Vagina (tissue), 2 donors: ENCODE measurements around the gene ADH7. TPM values are rescaled to one million over a fixed set of nuclear protein-coding genes. Genes with fewer than 3 reads are reported as not detected.

ENCODE experiments used
- DNase-seq, 2 donors: peaks; one replicate each; pipeline ENCODE4 v3.0.0-alpha.2; 2017; ENCODE audit errors: extremely low spot score in 2 of 2
- H3K27ac ChIP-seq: fragments of 200-600 bp; sonication (generic); one replicate; pipeline ENCODE4 v1.5.1; 2019
- H3K27me3 ChIP-seq: fragments of 200-600 bp; sonication (generic); one replicate; pipeline ENCODE4 v1.5.1; 2019
- H3K36me3 ChIP-seq, 2 donors: fragments of 200-600 bp; sonication (generic); one replicate each; pipeline ENCODE4 v1.5.1; 2017 to 2019
- H3K4me1 ChIP-seq: fragments of 200-600 bp; sonication (generic); one replicate; pipeline ENCODE4 v1.5.1; 2019
- H3K4me3 ChIP-seq, 2 donors: fragments of 200-600 bp; sonication (generic); 1 replicate in 1 of 2; 2 replicates in 1 of 2; pipeline ENCODE4 v1.5.1; 2016 to 2019
- H3K9me3 ChIP-seq: fragments of 200-600 bp; sonication (generic); one replicate; pipeline ENCODE4 v1.5.1; 2019
- POLR2A ChIP-seq, 2 donors: fragments of 450-650 bp; IDR thresholded peaks; one replicate each; pipeline ENCODE4 v1.6.1; 2017; ENCODE audit warnings: antibody characterized with exemption in 2 of 2, mild to moderate bottlenecking in 2 of 2, moderate library complexity in 2 of 2
- POLR2AphosphoS5 ChIP-seq, 2 donors: sonication (generic); formaldehyde crosslinking; IDR thresholded peaks; one replicate each; pipeline ENCODE4 v1.9.0; 2017; ENCODE audit warnings: antibody characterized with exemption in 2 of 2, mild to moderate bottlenecking in 2 of 2, low read depth in 1 of 2; ENCODE audit not compliant: insufficient read depth in 1 of 2
- intact Hi-C: fragments of 100-400 bp; cut with DNase I; formaldehyde crosslinking; loops from one replicate; pipeline ENCODE4 v1.15.1; 2023
- total RNA-seq: library from RNA; depleted of rRNA; stranded (reverse); fragments of >200 nt; gene quantifications from one replicate; pipeline ENCODE4 v1.2.3, GENCODE V29; 2016
- TF ChIP-seq, protein P1 (sequence below), 3 experiments: fragments of 450-650 bp in 2 of 3; fragments of 200-600 bp in 1 of 3; sonication (generic) in 1 of 3; IDR thresholded peaks; one replicate each; pipeline ENCODE4 v1.5.1; 2017 to 2019; ENCODE audit warnings: antibody characterized with exemption in 3 of 3, mild to moderate bottlenecking in 2 of 3, moderate library complexity in 2 of 3

The ADH7 gene
- total RNA-seq, 1 donor from 2014 or later: 11.8 TPM

DNA sequence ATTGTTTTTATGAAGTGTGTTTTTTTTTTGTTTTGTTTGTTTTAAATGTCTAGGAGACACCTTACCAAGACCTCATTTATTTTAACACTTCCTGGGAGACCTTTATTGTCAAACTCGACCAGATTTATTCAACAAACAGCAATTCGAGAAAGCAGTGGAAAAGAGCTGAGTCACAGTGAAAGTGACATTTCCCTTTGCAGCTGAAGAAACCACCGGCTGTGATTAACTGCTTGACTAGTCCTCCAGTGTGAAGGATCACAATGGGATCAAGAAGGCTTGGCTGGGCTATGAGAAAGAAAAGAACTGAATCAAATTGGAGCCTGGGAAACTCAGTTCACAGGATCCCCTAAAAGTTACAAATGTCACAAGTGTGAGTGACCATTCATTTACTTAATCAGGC, 11.9 kb upstream of the ADH7 start:
- Histone ChIP-seq H3K27ac (no peak overlapping the region), H3K36me3 (no peaks in the 10 kb centered on the region), H3K4me1 (no peaks in the 10 kb centered on the region), H3K4me3 (no peak overlapping the region), H3K9me3 (no peaks in the 10 kb centered on the region), H3K27me3 (no peaks in the 10 kb centered on the region)
- TF ChIP-seq POLR2A (IDR thresholded peaks at IDR 0.05) (no peak), POLR2AphosphoS5 (IDR thresholded peaks at IDR 0.05; ENCODE audit: insufficient read depth in 1 of 2, low read depth in 1 of 2) (peak in 1 of 2 donors; percentile 48)
- intact Hi-C loops: no loop called here
- DNase-seq: no peak

DNA sequence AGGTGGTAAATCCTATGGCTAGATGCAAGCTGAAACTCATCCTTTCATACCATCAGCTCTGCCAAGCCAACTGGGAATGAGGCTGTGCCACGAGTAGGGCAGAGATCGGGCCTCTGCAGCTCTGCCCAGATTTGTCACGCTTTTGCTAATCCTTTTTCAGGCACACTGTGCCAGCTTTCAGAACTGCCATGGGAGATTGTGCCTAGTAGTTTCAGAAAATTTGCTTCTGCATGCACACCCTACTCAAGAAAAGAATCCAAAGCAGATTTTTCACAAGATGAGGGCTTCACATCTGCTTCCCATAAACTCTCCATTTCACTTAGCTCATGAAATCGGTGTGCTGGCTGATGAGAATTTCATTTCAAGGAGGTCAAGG, 3.3 kb upstream of the ADH7 start:
- H3K27me3 ChIP-seq: no peaks in the 10 kb centered on the region
- H3K27ac ChIP-seq: peak overlapping the region; percentile 56
- intact Hi-C loops: no loop called here
- H3K4me3 ChIP-seq: no peak overlapping the region
- no peaks in the 10 kb centered on the region for H3K9me3 ChIP-seq
- H3K4me1 ChIP-seq: peaks cover 25% of the 10 kb centered on the region
- TF ChIP-seq POLR2AphosphoS5 (IDR thresholded peaks at IDR 0.05; ENCODE audit: insufficient read depth in 1 of 2, low read depth in 1 of 2): no peak
- TF ChIP-seq, protein P1, sequence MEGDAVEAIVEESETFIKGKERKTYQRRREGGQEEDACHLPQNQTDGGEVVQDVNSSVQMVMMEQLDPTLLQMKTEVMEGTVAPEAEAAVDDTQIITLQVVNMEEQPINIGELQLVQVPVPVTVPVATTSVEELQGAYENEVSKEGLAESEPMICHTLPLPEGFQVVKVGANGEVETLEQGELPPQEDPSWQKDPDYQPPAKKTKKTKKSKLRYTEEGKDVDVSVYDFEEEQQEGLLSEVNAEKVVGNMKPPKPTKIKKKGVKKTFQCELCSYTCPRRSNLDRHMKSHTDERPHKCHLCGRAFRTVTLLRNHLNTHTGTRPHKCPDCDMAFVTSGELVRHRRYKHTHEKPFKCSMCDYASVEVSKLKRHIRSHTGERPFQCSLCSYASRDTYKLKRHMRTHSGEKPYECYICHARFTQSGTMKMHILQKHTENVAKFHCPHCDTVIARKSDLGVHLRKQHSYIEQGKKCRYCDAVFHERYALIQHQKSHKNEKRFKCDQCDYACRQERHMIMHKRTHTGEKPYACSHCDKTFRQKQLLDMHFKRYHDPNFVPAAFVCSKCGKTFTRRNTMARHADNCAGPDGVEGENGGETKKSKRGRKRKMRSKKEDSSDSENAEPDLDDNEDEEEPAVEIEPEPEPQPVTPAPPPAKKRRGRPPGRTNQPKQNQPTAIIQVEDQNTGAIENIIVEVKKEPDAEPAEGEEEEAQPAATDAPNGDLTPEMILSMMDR (IDR thresholded peaks at IDR 0.05): no peak
- TF ChIP-seq POLR2A (IDR thresholded peaks at IDR 0.05): no peak
- H3K36me3 ChIP-seq: no peaks in the 10 kb centered on the region
- DNase-seq: no peak

DNA sequence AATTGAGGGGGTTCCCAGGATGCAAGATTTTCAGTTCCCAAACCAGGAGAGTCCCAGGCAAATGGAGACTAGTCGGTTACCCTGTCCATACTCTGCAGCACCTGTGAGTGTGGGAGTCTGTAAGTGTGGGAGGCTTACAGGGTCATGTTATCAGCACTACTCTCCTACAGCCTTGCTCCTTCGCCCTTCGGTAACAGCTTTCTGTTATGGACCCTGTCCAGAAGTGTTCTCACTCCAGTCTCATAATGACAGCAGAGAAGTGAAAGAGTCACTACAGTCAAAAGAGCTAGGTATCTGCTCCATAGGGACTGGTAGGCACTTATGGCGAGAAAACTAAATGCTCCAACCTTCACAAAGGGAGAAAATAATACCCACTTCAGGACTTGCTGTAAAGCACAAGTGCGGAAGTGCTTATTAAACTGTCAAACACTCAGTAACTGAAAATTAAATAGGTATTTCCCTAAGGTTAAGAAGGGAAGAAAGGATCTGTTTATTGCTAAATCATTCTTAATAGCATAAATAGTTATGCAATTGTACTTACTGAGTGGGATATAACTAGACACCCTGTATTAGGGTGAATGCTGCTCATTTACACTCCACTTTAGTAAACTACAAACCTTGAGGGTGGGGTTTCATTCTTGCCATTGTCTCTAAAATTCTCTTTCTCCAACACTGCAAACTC, 2.7 kb upstream of the ADH7 start:
- H3K27ac ChIP-seq: peak overlapping the region; percentile 56
- H3K4me1 ChIP-seq: peaks cover 25% of the 10 kb centered on the region
- no peak for DNase-seq
- TF ChIP-seq, protein P1 (IDR thresholded peaks at IDR 0.05): no peak
- TF ChIP-seq POLR2A (IDR thresholded peaks at IDR 0.05) (no peak), POLR2AphosphoS5 (IDR thresholded peaks at IDR 0.05; ENCODE audit: insufficient read depth in 1 of 2, low read depth in 1 of 2) (no peak)
- H3K27me3 ChIP-seq: no peaks in the 10 kb centered on the region
- intact Hi-C loops: no loop called here
- H3K9me3 ChIP-seq: no peaks in the 10 kb centered on the region
- no peak overlapping the region for H3K4me3 ChIP-seq
- H3K36me3 ChIP-seq: no peaks in the 10 kb centered on the region

DNA sequence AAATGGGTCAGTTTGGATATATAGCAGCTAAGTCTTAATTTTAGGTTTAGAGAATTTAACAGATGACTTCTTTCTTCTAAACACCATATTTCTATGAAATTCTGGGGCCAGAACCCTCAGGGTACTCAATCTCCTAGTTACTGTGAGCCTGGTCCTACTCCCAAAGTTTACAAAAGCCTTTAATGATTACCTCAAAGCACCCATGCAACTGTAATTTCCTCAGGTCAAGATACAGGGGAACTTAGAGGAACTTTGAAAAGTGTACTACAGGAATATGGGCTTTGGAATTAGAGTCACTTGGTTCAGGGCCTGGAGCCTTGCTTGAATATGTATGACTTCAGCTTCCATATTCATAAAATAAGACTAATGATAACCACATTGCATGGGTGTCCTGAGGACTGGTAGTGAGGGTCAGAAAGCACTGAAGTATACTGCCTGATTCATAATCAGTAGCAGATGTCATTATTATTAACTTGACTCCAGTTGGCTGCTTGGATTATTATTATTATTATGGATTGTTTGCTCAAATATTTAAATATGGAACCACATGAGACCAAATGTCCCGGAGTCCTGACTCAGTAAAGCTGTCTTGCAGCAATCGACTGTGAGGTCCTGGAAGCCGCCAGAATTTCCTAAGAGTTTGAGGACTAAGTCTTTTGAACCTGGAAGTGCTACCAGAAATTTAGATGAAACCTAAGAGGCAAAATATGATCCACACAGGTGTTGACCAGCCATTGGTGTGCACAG, 2.0 kb upstream of the ADH7 start:
- Histone ChIP-seq H3K4me3 (no peak overlapping the region), H3K27me3 (no peaks in the 10 kb centered on the region), H3K4me1 (peaks cover 25% of the 10 kb centered on the region), H3K36me3 (no peaks in the 10 kb centered on the region), H3K27ac (peak overlapping the region; percentile 56), H3K9me3 (no peaks in the 10 kb centered on the region)
- no peak for DNase-seq
- TF ChIP-seq POLR2A (IDR thresholded peaks at IDR 0.05) (no peak), POLR2AphosphoS5 (IDR thresholded peaks at IDR 0.05; ENCODE audit: insufficient read depth in 1 of 2, low read depth in 1 of 2) (no peak)
- TF ChIP-seq, protein P1 (IDR thresholded peaks at IDR 0.05): no peak
- intact Hi-C loops: no loop called here

DNA sequence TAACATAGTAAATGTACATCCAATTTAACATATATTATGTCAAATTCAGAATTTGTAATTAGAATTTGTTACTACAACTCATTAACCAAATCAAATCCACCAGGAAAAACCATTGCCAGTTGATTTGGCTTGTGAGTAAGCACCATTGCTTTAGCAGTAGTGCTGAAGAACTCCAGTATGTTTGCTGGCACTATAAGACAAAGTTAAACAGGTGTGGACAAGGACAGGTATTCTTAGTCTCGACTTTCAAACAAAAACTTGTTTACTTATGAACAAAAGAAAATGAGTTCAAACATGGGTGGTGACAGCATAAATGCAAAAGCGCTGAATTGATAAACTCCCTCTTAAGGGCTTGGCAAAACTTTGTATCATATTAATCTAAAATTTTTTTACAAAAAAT, 1.3 kb upstream of the ADH7 start:
- H3K27me3 ChIP-seq: no peaks in the 10 kb centered on the region
- TF ChIP-seq POLR2AphosphoS5 (IDR thresholded peaks at IDR 0.05; ENCODE audit: insufficient read depth in 1 of 2, low read depth in 1 of 2): no peak
- TF ChIP-seq, protein P1 (IDR thresholded peaks at IDR 0.05): no peak
- TF ChIP-seq POLR2A (IDR thresholded peaks at IDR 0.05): no peak
- H3K9me3 ChIP-seq: no peaks in the 10 kb centered on the region
- H3K4me3 ChIP-seq: no peak overlapping the region
- H3K27ac ChIP-seq: no peak overlapping the region
- no peak for DNase-seq
- no peaks in the 10 kb centered on the region for H3K36me3 ChIP-seq
- H3K4me1 ChIP-seq: peaks cover 25% of the 10 kb centered on the region
- intact Hi-C loops: no loop called here
